ENCODE measurements around the gene KRT79.

KRT79 gene

DNA sequence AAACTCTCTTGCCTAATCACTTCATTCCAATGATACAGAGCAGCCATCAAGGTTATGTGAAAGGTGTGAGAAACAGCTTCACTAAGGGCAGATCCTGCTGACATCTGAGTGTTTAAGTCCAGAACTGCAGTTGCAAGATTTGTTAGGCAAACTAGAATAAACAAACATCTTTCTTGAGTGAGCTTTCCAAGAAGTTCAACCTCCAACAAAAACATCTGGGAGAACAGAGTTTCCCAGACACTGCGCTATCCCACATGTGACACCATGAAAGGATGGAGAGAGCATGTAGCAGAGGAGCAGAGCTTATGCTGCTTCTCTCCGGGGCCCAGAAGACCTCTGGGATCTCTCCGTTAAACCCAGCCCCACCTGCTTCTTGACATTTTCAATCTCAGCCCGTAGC lies 62.6 kb downstream of the KRT79 start:
- DNase-seq (ENCODE audit: low read depth in 2 of 2) = no peak
